ENCODE measurements around the gene TBCK.

GRCh38 chr4:106353786-106354185, 37.8 kb upstream of the TBCK start:
- no peak for TF ChIP-seq TEAD4 (IDR thresholded peaks at IDR 0.05)
- no peak for TF ChIP-seq FOXM1 (IDR thresholded peaks at IDR 0.05; ENCODE audit: borderline replicate concordance, low read depth)
- TF ChIP-seq TAF1 (IDR thresholded peaks at IDR 0.05; ENCODE audit: low read depth), result no peak
- TF ChIP-seq EP300 (IDR thresholded peaks at IDR 0.05; ENCODE audit: borderline replicate concordance), result no peak
- no peak for TF ChIP-seq YY1 (IDR thresholded peaks at IDR 0.05; ENCODE audit: low read depth)
- TF ChIP-seq CREB1 (IDR thresholded peaks at IDR 0.05; ENCODE audit: low read depth), result no peak
- TF ChIP-seq, protein P1, sequence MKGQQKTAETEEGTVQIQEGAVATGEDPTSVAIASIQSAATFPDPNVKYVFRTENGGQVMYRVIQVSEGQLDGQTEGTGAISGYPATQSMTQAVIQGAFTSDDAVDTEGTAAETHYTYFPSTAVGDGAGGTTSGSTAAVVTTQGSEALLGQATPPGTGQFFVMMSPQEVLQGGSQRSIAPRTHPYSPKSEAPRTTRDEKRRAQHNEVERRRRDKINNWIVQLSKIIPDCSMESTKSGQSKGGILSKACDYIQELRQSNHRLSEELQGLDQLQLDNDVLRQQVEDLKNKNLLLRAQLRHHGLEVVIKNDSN (IDR thresholded peaks at IDR 0.05), result no peak
- no peak for TF ChIP-seq CEBPB (IDR thresholded peaks at IDR 0.05)
- TF ChIP-seq NFIC (IDR thresholded peaks at IDR 0.05), result no peak

Data from Ishikawa (cell line).